HEK293 (cell line): ENCODE measurements around the gene HBZ.

ENCODE experiments used
- PRDM10 ChIP-seq: fragments of 450-650 bp; formaldehyde crosslinking; IDR thresholded peaks from 2 replicates; pipeline ENCODE4 v1.5.1; 2016; ENCODE audit warnings: missing biosample characterization, missing genetic modification characterization
- SP2 ChIP-seq: fragments of 450-650 bp; formaldehyde crosslinking; IDR thresholded peaks from 2 replicates; pipeline ENCODE4 v1.5.1; 2016; ENCODE audit warnings: missing biosample characterization, missing genetic modification characterization
- YY1 ChIP-seq: fragments of 450-650 bp; formaldehyde crosslinking; IDR thresholded peaks from 2 replicates; pipeline ENCODE4 v1.5.1; 2018; ENCODE audit warnings: missing biosample characterization, missing genetic modification characterization
- ZBTB20 ChIP-seq: fragments of 450-650 bp; formaldehyde crosslinking; IDR thresholded peaks from 2 replicates; pipeline ENCODE4 v1.5.1; 2016; ENCODE audit warnings: missing biosample characterization, missing genetic modification characterization
- ZBTB21 ChIP-seq: fragments of 450-650 bp; formaldehyde crosslinking; IDR thresholded peaks from 2 replicates; pipeline ENCODE4 v1.5.1; 2017; ENCODE audit warnings: missing biosample characterization, missing genetic modification characterization
- ZBTB7A ChIP-seq: fragments of 450-650 bp; formaldehyde crosslinking; IDR thresholded peaks from 2 replicates; pipeline ENCODE4 v1.5.1; 2016; ENCODE audit warnings: low read depth, missing biosample characterization, missing genetic modification characterization
- ZNF202 ChIP-seq: fragments of 450-650 bp; formaldehyde crosslinking; IDR thresholded peaks from 2 replicates; pipeline ENCODE4 v1.5.1; 2016; ENCODE audit warnings: missing biosample characterization, missing genetic modification characterization, borderline replicate concordance
- ZNF560 ChIP-seq: fragments of 450-650 bp; formaldehyde crosslinking; IDR thresholded peaks from 2 replicates; pipeline ENCODE4 v1.5.1; 2017; ENCODE audit warnings: missing biosample characterization, missing genetic modification characterization, borderline replicate concordance
- ZNF561 ChIP-seq: fragments of 450-650 bp; IDR thresholded peaks from 2 replicates; pipeline ENCODE4 v1.5.1; 2018; ENCODE audit warnings: missing biosample characterization, missing genetic modification characterization, borderline replicate concordance
- TF ChIP-seq, protein P1 (sequence below): fragments of 450-650 bp; formaldehyde crosslinking; IDR thresholded peaks from 2 replicates; pipeline ENCODE4 v1.5.1; 2016; ENCODE audit warnings: missing biosample characterization, missing genetic modification characterization
- TF ChIP-seq, protein P2 (sequence below): fragments of 450-650 bp; formaldehyde crosslinking; IDR thresholded peaks from 2 replicates; pipeline ENCODE4 v1.5.1; 2016; ENCODE audit warnings: missing biosample characterization, missing genetic modification characterization
- TF ChIP-seq, protein P3 (sequence below): fragments of 450-650 bp; formaldehyde crosslinking; IDR thresholded peaks from 2 replicates; pipeline ENCODE4 v1.5.1; 2016; ENCODE audit warnings: missing biosample characterization, missing genetic modification characterization
- TF ChIP-seq, protein P4 (sequence below): fragments of 450-650 bp; formaldehyde crosslinking; conservative IDR thresholded peaks from 2 replicates; pipeline ENCODE4 v1.5.1; 2016; ENCODE audit warnings: low read depth, missing biosample characterization, missing genetic modification characterization

GRCh38 chr16:185213-185612, 32.8 kb downstream of the HBZ start:
- no peak for TF ChIP-seq ZBTB7A (tag by site-specific recombination)
- no peak for TF ChIP-seq ZNF561 (tag by site-specific recombination)
- TF ChIP-seq, protein P1, sequence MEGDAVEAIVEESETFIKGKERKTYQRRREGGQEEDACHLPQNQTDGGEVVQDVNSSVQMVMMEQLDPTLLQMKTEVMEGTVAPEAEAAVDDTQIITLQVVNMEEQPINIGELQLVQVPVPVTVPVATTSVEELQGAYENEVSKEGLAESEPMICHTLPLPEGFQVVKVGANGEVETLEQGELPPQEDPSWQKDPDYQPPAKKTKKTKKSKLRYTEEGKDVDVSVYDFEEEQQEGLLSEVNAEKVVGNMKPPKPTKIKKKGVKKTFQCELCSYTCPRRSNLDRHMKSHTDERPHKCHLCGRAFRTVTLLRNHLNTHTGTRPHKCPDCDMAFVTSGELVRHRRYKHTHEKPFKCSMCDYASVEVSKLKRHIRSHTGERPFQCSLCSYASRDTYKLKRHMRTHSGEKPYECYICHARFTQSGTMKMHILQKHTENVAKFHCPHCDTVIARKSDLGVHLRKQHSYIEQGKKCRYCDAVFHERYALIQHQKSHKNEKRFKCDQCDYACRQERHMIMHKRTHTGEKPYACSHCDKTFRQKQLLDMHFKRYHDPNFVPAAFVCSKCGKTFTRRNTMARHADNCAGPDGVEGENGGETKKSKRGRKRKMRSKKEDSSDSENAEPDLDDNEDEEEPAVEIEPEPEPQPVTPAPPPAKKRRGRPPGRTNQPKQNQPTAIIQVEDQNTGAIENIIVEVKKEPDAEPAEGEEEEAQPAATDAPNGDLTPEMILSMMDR (tag by site-specific recombination), result no peak
- TF ChIP-seq, protein P2, sequence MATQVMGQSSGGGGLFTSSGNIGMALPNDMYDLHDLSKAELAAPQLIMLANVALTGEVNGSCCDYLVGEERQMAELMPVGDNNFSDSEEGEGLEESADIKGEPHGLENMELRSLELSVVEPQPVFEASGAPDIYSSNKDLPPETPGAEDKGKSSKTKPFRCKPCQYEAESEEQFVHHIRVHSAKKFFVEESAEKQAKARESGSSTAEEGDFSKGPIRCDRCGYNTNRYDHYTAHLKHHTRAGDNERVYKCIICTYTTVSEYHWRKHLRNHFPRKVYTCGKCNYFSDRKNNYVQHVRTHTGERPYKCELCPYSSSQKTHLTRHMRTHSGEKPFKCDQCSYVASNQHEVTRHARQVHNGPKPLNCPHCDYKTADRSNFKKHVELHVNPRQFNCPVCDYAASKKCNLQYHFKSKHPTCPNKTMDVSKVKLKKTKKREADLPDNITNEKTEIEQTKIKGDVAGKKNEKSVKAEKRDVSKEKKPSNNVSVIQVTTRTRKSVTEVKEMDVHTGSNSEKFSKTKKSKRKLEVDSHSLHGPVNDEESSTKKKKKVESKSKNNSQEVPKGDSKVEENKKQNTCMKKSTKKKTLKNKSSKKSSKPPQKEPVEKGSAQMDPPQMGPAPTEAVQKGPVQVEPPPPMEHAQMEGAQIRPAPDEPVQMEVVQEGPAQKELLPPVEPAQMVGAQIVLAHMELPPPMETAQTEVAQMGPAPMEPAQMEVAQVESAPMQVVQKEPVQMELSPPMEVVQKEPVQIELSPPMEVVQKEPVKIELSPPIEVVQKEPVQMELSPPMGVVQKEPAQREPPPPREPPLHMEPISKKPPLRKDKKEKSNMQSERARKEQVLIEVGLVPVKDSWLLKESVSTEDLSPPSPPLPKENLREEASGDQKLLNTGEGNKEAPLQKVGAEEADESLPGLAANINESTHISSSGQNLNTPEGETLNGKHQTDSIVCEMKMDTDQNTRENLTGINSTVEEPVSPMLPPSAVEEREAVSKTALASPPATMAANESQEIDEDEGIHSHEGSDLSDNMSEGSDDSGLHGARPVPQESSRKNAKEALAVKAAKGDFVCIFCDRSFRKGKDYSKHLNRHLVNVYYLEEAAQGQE, result no peak
- TF ChIP-seq, protein P3, sequence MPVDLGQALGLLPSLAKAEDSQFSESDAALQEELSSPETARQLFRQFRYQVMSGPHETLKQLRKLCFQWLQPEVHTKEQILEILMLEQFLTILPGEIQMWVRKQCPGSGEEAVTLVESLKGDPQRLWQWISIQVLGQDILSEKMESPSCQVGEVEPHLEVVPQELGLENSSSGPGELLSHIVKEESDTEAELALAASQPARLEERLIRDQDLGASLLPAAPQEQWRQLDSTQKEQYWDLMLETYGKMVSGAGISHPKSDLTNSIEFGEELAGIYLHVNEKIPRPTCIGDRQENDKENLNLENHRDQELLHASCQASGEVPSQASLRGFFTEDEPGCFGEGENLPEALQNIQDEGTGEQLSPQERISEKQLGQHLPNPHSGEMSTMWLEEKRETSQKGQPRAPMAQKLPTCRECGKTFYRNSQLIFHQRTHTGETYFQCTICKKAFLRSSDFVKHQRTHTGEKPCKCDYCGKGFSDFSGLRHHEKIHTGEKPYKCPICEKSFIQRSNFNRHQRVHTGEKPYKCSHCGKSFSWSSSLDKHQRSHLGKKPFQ, result no peak
- no peak for TF ChIP-seq ZBTB21
- TF ChIP-seq PRDM10, result no peak
- no peak for TF ChIP-seq ZNF202 (tag by site-specific recombination)
- no peak for TF ChIP-seq SP2 (tag by site-specific recombination)
- TF ChIP-seq, protein P4, sequence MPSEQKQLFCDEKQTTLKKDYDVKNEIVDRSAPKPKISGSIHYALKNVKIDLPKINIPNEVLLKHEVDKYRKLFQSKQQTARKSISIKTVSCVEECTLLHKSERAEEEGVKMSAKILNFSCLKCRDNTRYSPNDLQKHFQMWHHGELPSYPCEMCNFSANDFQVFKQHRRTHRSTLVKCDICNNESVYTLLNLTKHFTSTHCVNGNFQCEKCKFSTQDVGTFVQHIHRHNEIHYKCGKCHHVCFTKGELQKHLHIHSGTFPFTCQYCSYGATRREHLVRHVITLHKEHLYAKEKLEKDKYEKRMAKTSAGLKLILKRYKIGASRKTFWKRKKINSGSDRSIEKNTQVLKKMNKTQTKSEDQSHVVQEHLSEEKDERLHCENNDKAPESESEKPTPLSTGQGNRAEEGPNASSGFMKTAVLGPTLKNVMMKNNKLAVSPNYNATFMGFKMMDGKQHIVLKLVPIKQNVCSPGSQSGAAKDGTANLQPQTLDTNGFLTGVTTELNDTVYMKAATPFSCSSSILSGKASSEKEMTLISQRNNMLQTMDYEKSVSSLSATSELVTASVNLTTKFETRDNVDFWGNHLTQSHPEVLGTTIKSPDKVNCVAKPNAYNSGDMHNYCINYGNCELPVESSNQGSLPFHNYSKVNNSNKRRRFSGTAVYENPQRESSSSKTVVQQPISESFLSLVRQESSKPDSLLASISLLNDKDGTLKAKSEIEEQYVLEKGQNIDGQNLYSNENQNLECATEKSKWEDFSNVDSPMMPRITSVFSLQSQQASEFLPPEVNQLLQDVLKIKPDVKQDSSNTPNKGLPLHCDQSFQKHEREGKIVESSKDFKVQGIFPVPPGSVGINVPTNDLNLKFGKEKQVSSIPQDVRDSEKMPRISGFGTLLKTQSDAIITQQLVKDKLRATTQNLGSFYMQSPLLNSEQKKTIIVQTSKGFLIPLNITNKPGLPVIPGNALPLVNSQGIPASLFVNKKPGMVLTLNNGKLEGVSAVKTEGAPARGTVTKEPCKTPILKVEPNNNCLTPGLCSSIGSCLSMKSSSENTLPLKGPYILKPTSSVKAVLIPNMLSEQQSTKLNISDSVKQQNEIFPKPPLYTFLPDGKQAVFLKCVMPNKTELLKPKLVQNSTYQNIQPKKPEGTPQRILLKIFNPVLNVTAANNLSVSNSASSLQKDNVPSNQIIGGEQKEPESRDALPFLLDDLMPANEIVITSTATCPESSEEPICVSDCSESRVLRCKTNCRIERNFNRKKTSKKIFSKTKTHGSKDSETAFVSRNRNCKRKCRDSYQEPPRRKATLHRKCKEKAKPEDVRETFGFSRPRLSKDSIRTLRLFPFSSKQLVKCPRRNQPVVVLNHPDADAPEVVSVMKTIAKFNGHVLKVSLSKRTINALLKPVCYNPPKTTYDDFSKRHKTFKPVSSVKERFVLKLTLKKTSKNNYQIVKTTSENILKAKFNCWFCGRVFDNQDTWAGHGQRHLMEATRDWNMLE (tag by site-specific recombination), result no peak
- TF ChIP-seq YY1 (tag by site-specific recombination), result no peak
- TF ChIP-seq ZNF560 (tag by site-specific recombination), result no peak
- TF ChIP-seq ZBTB20, result no peak
